Natural killer cell (primary cell): Measurements from ENCODE around the gene NECTIN1. TPM values are rescaled to one million over a fixed set of nuclear protein-coding genes. Genes with fewer than 3 reads are reported as not detected.

Source experiments
- ATAC-seq, 3 donors: fragments of 150-1000 bp in 2 of 3; fragments of 200-7000 bp in 1 of 3; cut with Tn5 transposase; 1 replicate in 1 of 3; 2 replicates in 2 of 3; pipeline ENCODE4 v1.10.0; 2021; ENCODE audit warnings: mild to moderate bottlenecking in 2 of 3, moderate library complexity in 2 of 3
- DNase-seq, 2 donors: peaks; one replicate each; pipeline versions ENCODE4 v3.0.0 to v3.0.0-alpha.2; 2013 to 2021; ENCODE audit warnings: mixed read lengths in 1 of 2
- H3K27ac ChIP-seq: one replicate; pipeline ENCODE4 v1.5.1; 2013; ENCODE audit warnings: mild to moderate bottlenecking, low read length
- H3K27me3 ChIP-seq: one replicate; pipeline ENCODE4 v1.6.1; 2013; ENCODE audit warnings: low read length; ENCODE audit not compliant: control insufficient read depth, insufficient read depth
- H3K36me3 ChIP-seq: one replicate; pipeline ENCODE4 v1.6.1; 2013; ENCODE audit warnings: low read length; ENCODE audit not compliant: control insufficient read depth, insufficient read depth
- H3K4me1 ChIP-seq: one replicate; pipeline ENCODE4 v1.6.1; 2013; ENCODE audit warnings: low read length; ENCODE audit not compliant: control insufficient read depth, insufficient read depth
- H3K4me3 ChIP-seq: one replicate; pipeline ENCODE4 v1.5.1; 2013; ENCODE audit warnings: low read length
- H3K9me3 ChIP-seq: one replicate; pipeline ENCODE4 v1.6.1; 2013; ENCODE audit warnings: low read length; ENCODE audit not compliant: control insufficient read depth, insufficient read depth
- H3K27ac Mint-ChIP-seq, 2 donors: one replicate each; pipeline ENCODE4 v1.8.0; 2022; ENCODE audit warnings: mild to moderate bottlenecking in 2 of 2, mixed read lengths in 2 of 2, moderate library complexity in 1 of 2
- H3K27me3 Mint-ChIP-seq, 2 donors: one replicate each; pipeline ENCODE4 v1.8.0; 2022; ENCODE audit warnings: low read depth in 2 of 2, mixed read lengths in 2 of 2
- H3K36me3 Mint-ChIP-seq: one replicate; pipeline ENCODE4 v1.8.0; 2022; ENCODE audit warnings: mixed read lengths
- H3K4me1 Mint-ChIP-seq, 2 donors: one replicate each; pipeline ENCODE4 v1.8.0; 2022; ENCODE audit warnings: mixed read lengths in 2 of 2
- H3K4me3 Mint-ChIP-seq: one replicate; pipeline ENCODE4 v1.8.0; 2022; ENCODE audit warnings: mild to moderate bottlenecking, moderate library complexity, mixed read lengths
- H3K9me3 Mint-ChIP-seq, 2 donors: one replicate each; pipeline ENCODE4 v1.8.0; 2022; ENCODE audit warnings: mixed read lengths in 2 of 2
- CTCF ChIP-seq: fragments of 200-600 bp; IDR thresholded peaks from one replicate; pipeline ENCODE4 v1.8.0; 2022; ENCODE audit warnings: antibody characterized with exemption
- WGBS: methylation state at CpG from one replicate; pipeline ENCODE4 v1.1.7; 2013; ENCODE audit warnings: missing lambda C conversion rate; ENCODE audit not compliant: insufficient coverage; 5-methylcytosine and 5-hydroxymethylcytosine counted together
- intact Hi-C: fragments of 100-400 bp; cut with micrococcal nuclease; formaldehyde crosslinking; loops from one replicate; pipeline ENCODE4 v1.14.2; 2022
- total RNA-seq, 4 donors: library from RNA; stranded (reverse); fragments of 120-200 nt in 1 of 4; gene quantifications; one replicate each; pipeline versions ENCODE4 v1.2.3 to v1.2.4, GENCODE V29; 2013 to 2022

NECTIN1 gene
- total RNA-seq, 3 donors from 2014 or later (not counting 1 experiment from before 2014, with no cell fraction given): 5.8 to 18.8 (median 7.8) TPM

GRCh38 chr11:119683783-119684182 lies 45.2 kb downstream of the NECTIN1 start:
- Histone ChIP-seq H3K9me3 (no peaks in the 10 kb centered on the region), H3K27ac (no peak overlapping the region), H3K36me3 (no peaks in the 10 kb centered on the region), H3K4me3 (no peak overlapping the region), H3K4me1 (peaks cover 40% of the 10 kb centered on the region), H3K27me3 (peaks cover 30% of the 10 kb centered on the region)
- TF ChIP-seq CTCF: no peak
- H3K27ac Mint-ChIP-seq: peak overlapping the region in 1 of 2 donors; percentile 63
- H3K36me3 Mint-ChIP-seq: no peaks in the 10 kb centered on the region
- H3K4me1 Mint-ChIP-seq: peaks cover 33 to 55% of the 10 kb centered on the region in 2 donors
- H3K4me3 Mint-ChIP-seq: peak overlapping the region; percentile 56
- DNase-seq (peak in 1 of 2 donors; percentile 9), ATAC-seq (peak in 2 of 3 donors; percentile 38 to 49)
- no peaks in the 10 kb centered on the region for H3K9me3 Mint-ChIP-seq
- intact Hi-C loops: no loop called here
- 38% methylated on average over 8 of the region's 9 CpGs for WGBS
- peaks cover 39 to 78% of the 10 kb centered on the region in 2 donors for H3K27me3 Mint-ChIP-seq

GRCh38 chr11:119681361-119681910 lies 47.6 kb downstream of the NECTIN1 start:
- Mint-ChIP-seq H3K27me3 (peaks cover 29 to 72% of the 10 kb centered on the region in 2 donors), H3K27ac (no peak overlapping the region), H3K36me3 (no peaks in the 10 kb centered on the region), H3K4me3 (no peak overlapping the region), H3K4me1 (peaks cover 29 to 40% of the 10 kb centered on the region in 2 donors), H3K9me3 (no peaks in the 10 kb centered on the region)
- H3K27ac ChIP-seq: no peak overlapping the region
- TF ChIP-seq CTCF: no peak
- intact Hi-C loops: no loop called here
- peaks cover 32% of the 10 kb centered on the region for H3K4me1 ChIP-seq
- no peaks in the 10 kb centered on the region for H3K36me3 ChIP-seq
- ATAC-seq (peak in 1 of 3 donors; percentile 29), DNase-seq (no peak)
- H3K4me3 ChIP-seq: no peak overlapping the region
- H3K9me3 ChIP-seq: no peaks in the 10 kb centered on the region
- H3K27me3 ChIP-seq: peaks cover 10% of the 10 kb centered on the region
- 72% methylated on average over 4 of the region's 8 CpGs for WGBS

- Mint-ChIP-seq H3K4me3 (no peak overlapping the region), H3K36me3 (no peaks in the 10 kb centered on the region), H3K27me3 (peaks cover 26 to 69% of the 10 kb centered on the region in 2 donors), H3K27ac (no peak overlapping the region), H3K9me3 (no peaks in the 10 kb centered on the region), H3K4me1 (peaks cover 22 to 34% of the 10 kb centered on the region in 2 donors)
- H3K36me3 ChIP-seq: no peaks in the 10 kb centered on the region
- peaks cover 3% of the 10 kb centered on the region for H3K27me3 ChIP-seq
- intact Hi-C loops: no loop called here
- no peaks in the 10 kb centered on the region for H3K9me3 ChIP-seq
- no peak for DNase-seq
- no peak for ATAC-seq
- H3K27ac ChIP-seq: no peak overlapping the region
- no peak for TF ChIP-seq CTCF
- WGBS: 82% methylated on average over 11 of the region's 11 CpGs
- no peak overlapping the region for H3K4me3 ChIP-seq
- H3K4me1 ChIP-seq: peaks cover 25% of the 10 kb centered on the region
Observed at GRCh38 chr11:119680541-119681360, 48.2 kb downstream of the NECTIN1 start.
